Body of pancreas (tissue), 4 donors: Measurements from ENCODE around the gene SLC45A1. TPM values are rescaled to one million over a fixed set of nuclear protein-coding genes. Genes with fewer than 3 reads are reported as not detected.
"Not testable (repeated sequence)": the region's sequence is repeated elsewhere in the genome, so short reads cannot be mapped to it uniquely, and the experiment has no call there.

ENCODE experiments used
- ATAC-seq: fragments of 150-250 bp; one replicate; pipeline ENCODE4 v1.9.1; 2016
- DNase-seq, 4 donors: peaks; one replicate each; pipeline ENCODE4 v3.0.0-alpha.2; 2019
- H3K27ac ChIP-seq, 4 donors: fragments of 200-600 bp; sonication (generic); 1 replicate in 3 of 4; 2 replicates in 1 of 4; pipeline versions ENCODE4 v1.5.1 to v1.6.1; 2016 to 2019; ENCODE audit warnings: mild to moderate bottlenecking in 1 of 4, mixed read lengths in 1 of 4, moderate library complexity in 1 of 4
- H3K27me3 ChIP-seq, 2 donors: fragments of 200-600 bp; sonication (generic); one replicate each; pipeline ENCODE4 v1.6.0; 2016; ENCODE audit warnings: mild to moderate bottlenecking in 1 of 2
- H3K36me3 ChIP-seq, 2 donors: fragments of 200-600 bp; sonication (generic); replicated peaks in 1 of 2; 2 replicates each; pipeline ENCODE4 v1.5.1; 2016; ENCODE audit warnings: low read depth in 2 of 2; ENCODE audit not compliant: insufficient read depth in 1 of 2
- H3K4me1 ChIP-seq: fragments of 200-600 bp; sonication (generic); one replicate; pipeline ENCODE4 v1.6.0; 2016
- H3K4me3 ChIP-seq, 2 donors: fragments of 200-600 bp; sonication (generic); 1 replicate in 1 of 2; 2 replicates in 1 of 2; pipeline ENCODE4 v1.5.1; 2016 to 2019
- H3K9me3 ChIP-seq, 3 donors: fragments of 200-600 bp; sonication (generic); 1 replicate in 2 of 3; 2 replicates in 1 of 3; pipeline ENCODE4 v1.5.1; 2016
- POLR2A ChIP-seq, 3 donors: fragments of 450-650 bp; IDR thresholded peaks; one replicate each; pipeline ENCODE4 v1.6.1; 2016; ENCODE audit warnings: antibody characterized with exemption in 3 of 3, mild to moderate bottlenecking in 2 of 3
- WGBS, 2 donors: methylation state at CpG; one replicate each; pipeline ENCODE4 v1.1.5; 2017; 5-methylcytosine and 5-hydroxymethylcytosine counted together
- intact Hi-C: fragments of 100-400 bp; cut with DNase I; formaldehyde crosslinking; loops from one replicate; pipeline ENCODE4 v1.15.1; 2023
- total RNA-seq, 2 donors: library from RNA; depleted of rRNA; stranded (reverse); fragments of >200 nt; gene quantifications; one replicate each; pipeline ENCODE4 v1.1.0, GENCODE V29; 2016
- TF ChIP-seq, protein P1 (sequence below), 7 experiments: fragments of 450-650 bp in 4 of 7; fragments of 200-600 bp in 3 of 7; sonication (generic) in 3 of 7; IDR thresholded peaks; one replicate each; pipeline ENCODE4 v1.5.1; 2016 to 2019; ENCODE audit warnings: antibody characterized with exemption in 7 of 7

SLC45A1 gene
- total RNA-seq, 2 donors from 2014 or later = 1.6 TPM; not detected in 1

DNA sequence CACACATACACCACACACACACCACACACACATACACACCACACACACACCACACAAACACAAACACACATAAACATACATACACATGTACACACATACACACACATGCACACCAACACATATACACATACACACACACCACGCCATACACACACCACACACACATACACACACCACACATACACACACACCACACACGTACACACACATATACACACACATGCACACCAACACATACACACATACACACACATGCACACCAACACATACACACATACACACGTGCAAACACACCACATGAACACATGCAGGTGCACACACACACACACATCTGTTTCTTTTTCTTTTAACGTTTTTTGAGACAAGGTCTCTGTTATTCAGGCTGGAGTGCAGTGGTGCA is 41.0 kb upstream of the SLC45A1 start:
- DNase-seq = no peak
- H3K36me3 ChIP-seq = no peaks in the 10 kb centered on the region
- H3K9me3 ChIP-seq = no peaks in the 10 kb centered on the region
- intact Hi-C loops = no loop called here
- H3K4me1 ChIP-seq = peaks cover 10% of the 10 kb centered on the region
- H3K27me3 ChIP-seq = no peaks in the 10 kb centered on the region
- ATAC-seq = no peak
- no peak overlapping the region for H3K27ac ChIP-seq
- WGBS, 2 donors = 73 to 74% methylated on average over 4 of the region's 4 CpGs
- H3K4me3 ChIP-seq = no peak overlapping the region
- no peak for TF ChIP-seq POLR2A (IDR thresholded peaks at IDR 0.05)
- TF ChIP-seq, protein P1, sequence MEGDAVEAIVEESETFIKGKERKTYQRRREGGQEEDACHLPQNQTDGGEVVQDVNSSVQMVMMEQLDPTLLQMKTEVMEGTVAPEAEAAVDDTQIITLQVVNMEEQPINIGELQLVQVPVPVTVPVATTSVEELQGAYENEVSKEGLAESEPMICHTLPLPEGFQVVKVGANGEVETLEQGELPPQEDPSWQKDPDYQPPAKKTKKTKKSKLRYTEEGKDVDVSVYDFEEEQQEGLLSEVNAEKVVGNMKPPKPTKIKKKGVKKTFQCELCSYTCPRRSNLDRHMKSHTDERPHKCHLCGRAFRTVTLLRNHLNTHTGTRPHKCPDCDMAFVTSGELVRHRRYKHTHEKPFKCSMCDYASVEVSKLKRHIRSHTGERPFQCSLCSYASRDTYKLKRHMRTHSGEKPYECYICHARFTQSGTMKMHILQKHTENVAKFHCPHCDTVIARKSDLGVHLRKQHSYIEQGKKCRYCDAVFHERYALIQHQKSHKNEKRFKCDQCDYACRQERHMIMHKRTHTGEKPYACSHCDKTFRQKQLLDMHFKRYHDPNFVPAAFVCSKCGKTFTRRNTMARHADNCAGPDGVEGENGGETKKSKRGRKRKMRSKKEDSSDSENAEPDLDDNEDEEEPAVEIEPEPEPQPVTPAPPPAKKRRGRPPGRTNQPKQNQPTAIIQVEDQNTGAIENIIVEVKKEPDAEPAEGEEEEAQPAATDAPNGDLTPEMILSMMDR (IDR thresholded peaks at IDR 0.05) = no peak

DNA sequence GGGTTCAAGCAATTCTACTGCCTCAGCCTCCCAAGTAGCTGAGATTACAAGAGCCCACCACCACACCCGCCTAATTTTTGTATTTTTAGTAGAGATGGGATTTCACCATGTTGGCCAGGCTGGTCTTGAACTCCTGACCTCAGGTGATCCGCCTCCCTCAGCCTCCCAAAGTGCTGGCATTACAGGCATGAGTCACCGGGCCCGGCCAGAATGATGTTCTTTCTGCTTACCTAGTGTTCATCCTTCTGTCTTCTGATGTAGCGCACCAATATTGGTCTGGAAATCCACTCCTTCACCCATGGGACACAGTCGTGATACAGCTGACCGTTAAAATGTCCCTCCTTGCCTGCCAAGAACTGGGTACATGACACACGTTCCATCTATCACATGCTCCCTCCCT is 39.2 kb upstream of the SLC45A1 start:
- ATAC-seq, H3K36me3 ChIP-seq, intact Hi-C loops, H3K27ac ChIP-seq, H3K4me3 ChIP-seq, DNase-seq, H3K27me3 ChIP-seq, H3K9me3 ChIP-seq: not testable (repeated sequence)
- peaks cover 15% of the 10 kb centered on the region for H3K4me1 ChIP-seq
- 91 to 93% methylated on average over 5 to 8 of the region's 8 CpGs for WGBS, 2 donors

DNA sequence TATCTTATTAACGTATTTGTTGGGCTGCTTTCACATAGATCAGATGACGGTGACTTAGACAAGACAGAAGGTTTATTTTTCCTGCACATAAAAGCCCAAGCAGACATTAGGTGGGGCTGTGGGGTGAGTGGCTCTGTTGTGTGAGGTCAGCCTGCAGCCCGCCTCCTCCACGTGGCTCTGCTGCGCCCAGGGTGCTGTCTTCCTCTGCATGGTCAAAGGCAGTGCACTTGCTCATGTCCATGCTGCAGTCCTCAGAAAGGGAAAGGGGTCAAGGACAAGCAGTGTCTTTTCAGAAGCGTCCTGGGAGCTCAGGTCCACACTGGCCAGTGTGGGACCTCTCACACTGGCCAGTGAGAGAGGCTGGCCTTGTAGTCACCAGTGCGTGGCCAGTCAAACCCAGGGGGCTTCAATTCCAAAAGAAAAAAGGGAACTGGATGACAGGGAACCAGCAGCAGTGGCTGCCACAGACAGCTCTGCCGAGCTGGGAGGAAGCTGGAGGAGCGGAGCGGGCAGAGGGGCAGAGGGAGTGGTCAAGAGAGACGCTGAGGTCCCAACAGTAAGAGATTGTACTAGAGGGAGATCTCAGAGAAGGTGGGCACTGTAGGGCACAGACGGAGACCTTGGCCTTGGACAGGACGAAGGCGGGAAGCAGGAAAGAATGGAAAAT is 35.9 kb upstream of the SLC45A1 start:
- Histone ChIP-seq H3K4me1 (peaks cover 11% of the 10 kb centered on the region), H3K9me3 (no peaks in the 10 kb centered on the region), H3K27ac (no peak overlapping the region), H3K4me3 (no peak overlapping the region), H3K27me3 (no peaks in the 10 kb centered on the region), H3K36me3 (no peaks in the 10 kb centered on the region)
- intact Hi-C loops = no loop called here
- DNase-seq (no peak), ATAC-seq (no peak)
- 55 to 70% methylated on average over 14 of the region's 14 CpGs for WGBS, 2 donors
- TF ChIP-seq, protein P1 (IDR thresholded peaks at IDR 0.05) = no peak
- no peak for TF ChIP-seq POLR2A (IDR thresholded peaks at IDR 0.05)

DNA sequence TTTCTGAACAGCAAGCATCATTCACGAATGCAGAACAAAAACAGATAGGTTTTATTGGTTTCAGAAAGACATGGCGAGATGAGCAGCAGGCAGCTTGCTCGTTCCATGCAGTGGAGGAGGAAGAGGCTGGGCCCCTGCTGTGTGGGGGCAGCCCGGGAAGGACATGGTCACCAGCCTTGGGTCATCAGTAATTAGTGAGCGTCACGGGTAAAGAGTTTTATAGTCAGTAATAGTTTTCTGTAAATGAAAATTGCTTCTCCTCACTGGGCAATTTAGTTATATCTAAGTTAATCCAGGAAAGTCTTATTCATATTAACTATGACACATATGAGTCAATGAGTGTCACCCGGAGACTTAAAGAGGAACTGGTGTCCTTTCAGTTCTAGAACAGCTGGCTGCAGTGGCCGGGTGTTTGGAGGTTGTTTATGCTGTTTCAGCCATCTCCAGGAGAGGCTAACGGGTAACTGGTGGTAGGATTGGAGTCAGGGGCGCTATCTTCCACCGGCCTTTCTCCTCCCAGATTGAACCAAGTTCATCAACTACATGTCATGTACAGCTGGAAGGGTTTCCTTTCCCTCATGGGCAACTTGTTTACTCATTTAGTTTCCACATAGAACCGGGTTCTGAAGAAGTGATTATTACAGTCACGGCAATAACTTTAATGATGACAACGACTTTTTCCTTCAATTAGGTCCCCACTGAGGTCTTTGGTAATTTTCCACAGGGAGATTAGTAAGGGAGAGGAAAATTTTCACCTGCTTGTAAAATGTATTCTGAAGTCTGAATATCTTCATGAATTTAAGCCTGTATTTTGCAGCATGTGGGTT is 34.6 kb upstream of the SLC45A1 start:
- no peaks in the 10 kb centered on the region for H3K36me3 ChIP-seq
- H3K27ac ChIP-seq = peak overlapping the region in 2 of 4 donors; percentile 16 to 19
- H3K9me3 ChIP-seq = no peaks in the 10 kb centered on the region
- DNase-seq (peak in 2 of 4 donors; percentile 21 to 32), ATAC-seq (peak; percentile 27)
- intact Hi-C loops = no loop called here
- H3K4me3 ChIP-seq = no peak overlapping the region
- peaks cover 11% of the 10 kb centered on the region for H3K4me1 ChIP-seq
- WGBS, 2 donors = 54 to 67% methylated on average over 14 of the region's 14 CpGs
- TF ChIP-seq POLR2A (IDR thresholded peaks at IDR 0.05) = no peak
- TF ChIP-seq, protein P1 (IDR thresholded peaks at IDR 0.05) = no peak
- no peaks in the 10 kb centered on the region for H3K27me3 ChIP-seq

DNA sequence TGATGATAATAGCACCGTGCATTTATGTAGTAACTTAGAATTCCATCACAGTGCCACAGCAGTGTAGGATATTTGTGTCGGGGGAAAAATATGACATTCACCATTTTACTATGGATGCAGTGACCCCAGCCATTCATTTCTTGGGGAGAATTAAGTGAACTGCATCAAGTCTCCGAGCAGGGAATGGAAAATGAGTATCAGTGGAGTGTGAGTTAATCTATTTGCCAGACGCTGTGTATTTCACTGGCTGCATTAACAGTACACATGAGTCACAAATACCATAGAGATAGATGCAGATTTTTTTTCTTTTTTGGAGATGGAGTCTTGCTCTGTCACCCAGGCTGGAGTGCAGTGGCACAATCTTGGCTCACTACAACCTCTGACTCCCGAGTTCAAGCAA is 33.8 kb upstream of the SLC45A1 start:
- intact Hi-C loops = no loop called here
- peaks cover 11% of the 10 kb centered on the region for H3K4me1 ChIP-seq
- TF ChIP-seq POLR2A (IDR thresholded peaks at IDR 0.05) = no peak
- TF ChIP-seq, protein P1 (IDR thresholded peaks at IDR 0.05) = no peak
- H3K27ac ChIP-seq = no peak overlapping the region
- 73 to 75% methylated on average over 5 of the region's 5 CpGs for WGBS, 2 donors
- H3K36me3 ChIP-seq = no peaks in the 10 kb centered on the region
- ATAC-seq (no peak), DNase-seq (no peak)
- H3K4me3 ChIP-seq = no peak overlapping the region
- H3K9me3 ChIP-seq = no peaks in the 10 kb centered on the region
- H3K27me3 ChIP-seq = no peaks in the 10 kb centered on the region
